SK-N-SH (cell line): Measurements from ENCODE around the gene TNFAIP3. TPM values are rescaled to one million over a fixed set of nuclear protein-coding genes. Genes with fewer than 3 reads are reported as not detected.

ENCODE experiments used
- CTCF ChIA-PET: fragments of 300-600, 350-600 bp; formaldehyde crosslinking; extraction: SDS; loops from one replicate; lab custom pipeline; 2021; lab: Yijun Ruan, JAX
- POLR2A ChIA-PET: fragments of 350-600 bp; sonication (Branson Sonifier 250); formaldehyde crosslinking; extraction: SDS; loops from one replicate; lab custom pipeline; 2020; ENCODE audit warnings: antibody characterized with exemption, inconsistent platforms; lab: Yijun Ruan, JAX
- DNase-seq: peaks from one replicate; pipeline ENCODE4 v3.0.0; 2012
- H2AFZ ChIP-seq: fragments of 200-600 bp; sonication (generic); 2 replicates; pipeline ENCODE4 v1.8.1; 2016; ENCODE audit warnings: antibody characterized with exemption, mild to moderate bottlenecking, low read depth
- H3F3A ChIP-seq: fragments of 200-600 bp; sonication (generic); replicated peaks from 2 replicates; pipeline ENCODE3; 2016; ENCODE audit warnings: antibody characterized with exemption, mild to moderate bottlenecking; ENCODE audit not compliant: insufficient read depth
- H3K27ac ChIP-seq, 2 experiments: fragments of 200-500 bp in 1 of 2; fragments of 200-600 bp in 1 of 2; sonication (Bioruptor generic) in 1 of 2; sonication (generic), shearing (Covaris generic) in 1 of 2; 2 replicates each; pipeline versions ENCODE4 v1.5.1 to v1.6.1; 2014 to 2016; ENCODE audit warnings: low read depth in 2 of 2, inconsistent platforms in 1 of 2, low read length in 1 of 2, mild to moderate bottlenecking in 1 of 2, mixed read lengths in 1 of 2
- H3K27me3 ChIP-seq: fragments of 200-600 bp; sonication (generic), shearing (Covaris generic); 2 replicates; pipeline ENCODE4 v1.6.1; 2016; ENCODE audit warnings: mixed run types; ENCODE audit not compliant: insufficient read depth
- H3K36me3 ChIP-seq, 2 experiments: fragments of 200-500 bp in 1 of 2; fragments of 200-600 bp in 1 of 2; sonication (Bioruptor generic) in 1 of 2; sonication (generic) in 1 of 2; replicated peaks in 1 of 2; 2 replicates each; pipeline versions ENCODE3 to v1.5.1; 2014 to 2016; ENCODE audit warnings: low read length in 1 of 2, mild to moderate bottlenecking in 1 of 2; ENCODE audit not compliant: insufficient read depth in 2 of 2, control insufficient read depth in 1 of 2
- H3K4me1 ChIP-seq, 2 experiments: fragments of 200-500 bp in 1 of 2; fragments of 200-600 bp in 1 of 2; sonication (Bioruptor generic) in 1 of 2; sonication (generic), shearing (Covaris generic) in 1 of 2; 2 replicates each; pipeline versions ENCODE4 v1.5.1 to v1.6.1; 2014 to 2016; ENCODE audit warnings: low read depth in 1 of 2, low read length in 1 of 2, mixed run types in 1 of 2; ENCODE audit not compliant: insufficient read depth in 2 of 2, control insufficient read depth in 1 of 2
- H3K4me2 ChIP-seq: fragments of 200-600 bp; sonication (generic), shearing (Covaris generic); 2 replicates; pipeline ENCODE4 v1.6.1; 2017; ENCODE audit warnings: mixed run types
- H3K4me3 ChIP-seq, 2 experiments: fragments of 200-500 bp in 1 of 2; fragments of 200-600 bp in 1 of 2; sonication (Bioruptor generic) in 1 of 2; sonication (generic), shearing (Covaris generic) in 1 of 2; 2 replicates each; pipeline versions ENCODE4 v1.5.1 to v1.8.1; 2014 to 2016; ENCODE audit warnings: low read depth in 2 of 2, inconsistent platforms in 1 of 2, low read length in 1 of 2, mild to moderate bottlenecking in 1 of 2, mixed read lengths in 1 of 2, moderate library complexity in 1 of 2
- H3K79me2 ChIP-seq: fragments of 200-600 bp; sonication (generic); 2 replicates; pipeline ENCODE4 v1.8.1; 2017; ENCODE audit warnings: mild to moderate bottlenecking; ENCODE audit not compliant: insufficient read depth
- H3K9ac ChIP-seq: fragments of 200-600 bp; sonication (generic); 2 replicates; pipeline ENCODE4 v1.6.1; 2017; ENCODE audit warnings: mixed run types
- H3K9me2 ChIP-seq: fragments of 200-600 bp; sonication (generic); 2 replicates; pipeline ENCODE4 v1.6.1; 2017; ENCODE audit warnings: mixed run types
- H3K9me3 ChIP-seq: fragments of 200-600 bp; sonication (generic); 2 replicates; pipeline ENCODE4 v1.6.1; 2017; ENCODE audit warnings: mixed run types, mild to moderate bottlenecking, moderate library complexity
- H4K20me1 ChIP-seq: fragments of 200-600 bp; sonication (generic); 2 replicates; pipeline ENCODE4 v1.6.1; 2017; ENCODE audit warnings: mild to moderate bottlenecking, mixed run types; ENCODE audit not compliant: insufficient read depth
- ELF1 ChIP-seq: IDR thresholded peaks from 2 replicates; pipeline ENCODE4 v1.4.0; 2012
- EZH2phosphoT487 ChIP-seq: fragments of 200-600 bp; sonication (generic); IDR thresholded peaks from 2 replicates; pipeline ENCODE4 v1.6.1; 2017; ENCODE audit warnings: low read depth, mixed run types, mild to moderate bottlenecking, antibody characterized with exemption, moderate library complexity, borderline replicate concordance
- FOSL2 ChIP-seq: IDR thresholded peaks from 2 replicates; pipeline ENCODE4 v1.4.0; 2012; ENCODE audit warnings: low read depth, mild to moderate bottlenecking, moderate library complexity, borderline replicate concordance
- FOXM1 ChIP-seq: IDR thresholded peaks from 2 replicates; pipeline ENCODE4 v1.4.0; 2012; ENCODE audit warnings: low read depth, mild to moderate bottlenecking
- GATA2 ChIP-seq: sonication (generic); formaldehyde crosslinking; IDR thresholded peaks from 2 replicates; pipeline ENCODE4 v1.5.0; 2020; ENCODE audit warnings: mild to moderate bottlenecking, missing genetic modification reagents
- JUND ChIP-seq: IDR thresholded peaks from 2 replicates; pipeline ENCODE4 v1.4.0; 2012
- MEF2A ChIP-seq: IDR thresholded peaks from 2 replicates; pipeline ENCODE4 v1.4.0; 2012; ENCODE audit warnings: low read depth, borderline replicate concordance
- NFIC ChIP-seq: IDR thresholded peaks from 2 replicates; pipeline ENCODE4 v1.4.0; 2012; ENCODE audit warnings: borderline replicate concordance
- NRF1 ChIP-seq: IDR thresholded peaks from 2 replicates; pipeline ENCODE4 v1.6.1; 2012; ENCODE audit warnings: low read depth, mild to moderate bottlenecking, low read length
- RAD21 ChIP-seq: IDR thresholded peaks from 2 replicates; pipeline ENCODE4 v1.6.1; 2012; ENCODE audit warnings: mild to moderate bottlenecking, low read length
- SMC3 ChIP-seq: IDR thresholded peaks from 2 replicates; pipeline ENCODE4 v1.6.1; 2012; ENCODE audit warnings: low read depth, low read length, improper control_type of control experiment
- TAF1 ChIP-seq: IDR thresholded peaks from 2 replicates; pipeline ENCODE4 v1.6.1; 2012; ENCODE audit warnings: low read depth, mild to moderate bottlenecking, low read length, moderate library complexity, borderline replicate concordance
- TEAD4 ChIP-seq: IDR thresholded peaks from 2 replicates; pipeline ENCODE4 v1.4.0; 2012; ENCODE audit warnings: mild to moderate bottlenecking, borderline replicate concordance; ENCODE audit not compliant: insufficient read depth
- YY1 ChIP-seq: IDR thresholded peaks from 2 replicates; pipeline ENCODE4 v1.4.0; 2012; ENCODE audit warnings: low read depth, mild to moderate bottlenecking
- WGBS: methylation state at CpG from one replicate; pipeline ENCODE4 v1.1.6; 2017; ENCODE audit warnings: low lambda C conversion rate; 5-methylcytosine and 5-hydroxymethylcytosine counted together
- polyA plus RNA-seq, 3 experiments: library from polyadenylated mRNA; depleted of rRNA; stranded (reverse); fragments of >200 nt; gene quantifications; 2 replicates each; pipeline ENCODE4 v1.2.3, GENCODE V29; 2012
- TF ChIP-seq, protein P1 (sequence below): IDR thresholded peaks from 2 replicates; pipeline ENCODE4 v1.6.1; 2012; ENCODE audit warnings: mild to moderate bottlenecking, low read depth, low read length, moderate library complexity
- TF ChIP-seq, protein P2 (sequence below): IDR thresholded peaks from 2 replicates; pipeline ENCODE4; 2012
- TF ChIP-seq, protein P3 (sequence below): IDR thresholded peaks from 2 replicates; pipeline ENCODE4 v1.4.0; 2012; ENCODE audit warnings: low read depth, borderline replicate concordance

TNFAIP3 gene
- polyA plus RNA-seq, 1 of the 3 experiments (the other 2 are of a cell fraction) = 1.0 TPM

DNA sequence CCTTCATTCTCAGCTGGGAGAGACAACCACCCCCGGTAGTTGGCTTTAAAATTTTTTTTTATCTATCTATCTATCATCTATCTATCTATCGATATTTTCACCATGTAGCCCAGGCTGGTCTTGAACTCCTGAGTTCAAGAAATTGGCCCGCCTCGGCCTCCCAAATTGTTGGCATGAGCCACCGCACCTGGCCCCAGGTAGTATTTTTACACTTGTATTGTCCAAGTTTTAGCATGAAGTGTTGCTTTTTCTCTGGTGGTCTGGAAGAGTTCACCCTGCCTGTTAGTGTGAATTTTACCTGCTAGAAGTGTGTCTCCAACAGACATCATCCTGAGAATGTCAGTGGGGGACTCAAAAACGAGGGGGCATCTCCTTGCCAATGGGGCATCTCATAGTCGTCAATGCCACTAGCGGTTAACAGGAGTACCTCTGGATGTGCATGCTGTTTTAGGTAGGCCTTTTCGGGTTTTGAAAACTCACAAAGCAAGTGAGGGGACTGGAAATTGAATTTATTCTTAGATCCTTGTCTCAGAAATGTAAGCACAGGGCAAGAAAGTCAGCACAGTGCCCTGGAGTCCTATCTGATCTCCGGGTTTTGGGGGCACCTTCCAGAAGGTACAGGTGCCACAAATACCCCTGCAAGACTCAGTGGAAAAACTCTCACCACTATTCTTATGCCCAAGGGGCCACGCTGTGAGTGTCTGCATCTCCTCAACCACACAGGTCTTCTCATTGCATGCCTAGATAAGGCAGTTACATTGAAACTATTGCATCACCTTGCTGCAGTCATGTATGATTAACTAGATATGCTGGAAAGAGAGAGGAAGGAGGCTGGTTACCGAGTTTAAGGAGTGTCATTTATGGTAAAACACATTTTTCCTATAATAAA, 37.1 kb downstream of the TNFAIP3 start (continued):
- TF ChIP-seq YY1 = no peak
- TF ChIP-seq FOSL2 = no peak
- TF ChIP-seq NRF1 = no peak

DNA sequence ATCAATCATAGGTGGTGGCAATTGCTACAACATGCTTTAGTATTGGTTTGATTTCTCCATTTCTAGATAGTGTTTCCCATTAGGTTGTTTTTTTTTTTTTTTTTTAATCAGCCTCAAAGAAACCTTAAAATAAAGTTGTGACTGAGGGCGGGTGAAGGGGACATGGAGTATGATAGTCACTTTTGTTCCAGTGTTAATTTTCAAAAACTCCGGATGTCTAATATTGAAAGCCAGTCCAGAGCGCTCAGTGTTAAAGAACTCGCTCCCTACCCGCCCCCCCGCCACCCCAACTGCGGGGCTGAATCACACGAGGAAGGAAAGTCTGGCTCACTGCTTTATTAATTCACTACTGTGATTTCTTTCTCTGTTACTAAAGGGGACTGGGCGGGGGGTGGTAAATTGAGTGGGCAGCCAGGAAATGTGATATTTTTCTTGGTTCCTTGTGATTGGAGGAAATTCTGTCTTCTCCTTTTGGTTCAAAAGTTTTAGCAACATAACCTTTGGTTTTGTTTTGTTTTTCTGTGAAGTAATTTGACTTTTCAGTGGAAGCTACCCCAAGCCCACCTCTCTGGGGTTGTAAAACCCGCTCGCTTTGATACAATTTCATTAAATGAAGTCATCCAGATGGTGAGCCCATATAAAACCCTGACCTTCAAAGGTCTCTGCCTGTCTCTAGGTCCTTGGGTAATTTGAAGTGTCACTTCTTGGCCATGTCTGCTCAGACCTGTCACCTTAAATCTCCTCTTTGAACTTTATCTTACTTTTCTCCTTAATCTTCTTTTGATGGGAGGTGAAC, 38.0 kb downstream of the TNFAIP3 start:
- ChIA-PET CTCF (no interaction called here), POLR2A (no interaction called here)
- no peak overlapping the region for H3K9ac ChIP-seq
- H3K4me1 ChIP-seq = no peaks in the 10 kb centered on the region
- TF ChIP-seq SMC3 (no peak), TEAD4 (no peak), MEF2A (no peak), JUND (no peak), TAF1 (no peak), FOXM1 (no peak), NFIC (no peak), YY1 (no peak), ELF1 (no peak), FOSL2 (no peak), RAD21 (no peak), EZH2phosphoT487 (no peak), GATA2 (CRISPR knock-in tag) (no peak)
- TF ChIP-seq, protein P1, sequence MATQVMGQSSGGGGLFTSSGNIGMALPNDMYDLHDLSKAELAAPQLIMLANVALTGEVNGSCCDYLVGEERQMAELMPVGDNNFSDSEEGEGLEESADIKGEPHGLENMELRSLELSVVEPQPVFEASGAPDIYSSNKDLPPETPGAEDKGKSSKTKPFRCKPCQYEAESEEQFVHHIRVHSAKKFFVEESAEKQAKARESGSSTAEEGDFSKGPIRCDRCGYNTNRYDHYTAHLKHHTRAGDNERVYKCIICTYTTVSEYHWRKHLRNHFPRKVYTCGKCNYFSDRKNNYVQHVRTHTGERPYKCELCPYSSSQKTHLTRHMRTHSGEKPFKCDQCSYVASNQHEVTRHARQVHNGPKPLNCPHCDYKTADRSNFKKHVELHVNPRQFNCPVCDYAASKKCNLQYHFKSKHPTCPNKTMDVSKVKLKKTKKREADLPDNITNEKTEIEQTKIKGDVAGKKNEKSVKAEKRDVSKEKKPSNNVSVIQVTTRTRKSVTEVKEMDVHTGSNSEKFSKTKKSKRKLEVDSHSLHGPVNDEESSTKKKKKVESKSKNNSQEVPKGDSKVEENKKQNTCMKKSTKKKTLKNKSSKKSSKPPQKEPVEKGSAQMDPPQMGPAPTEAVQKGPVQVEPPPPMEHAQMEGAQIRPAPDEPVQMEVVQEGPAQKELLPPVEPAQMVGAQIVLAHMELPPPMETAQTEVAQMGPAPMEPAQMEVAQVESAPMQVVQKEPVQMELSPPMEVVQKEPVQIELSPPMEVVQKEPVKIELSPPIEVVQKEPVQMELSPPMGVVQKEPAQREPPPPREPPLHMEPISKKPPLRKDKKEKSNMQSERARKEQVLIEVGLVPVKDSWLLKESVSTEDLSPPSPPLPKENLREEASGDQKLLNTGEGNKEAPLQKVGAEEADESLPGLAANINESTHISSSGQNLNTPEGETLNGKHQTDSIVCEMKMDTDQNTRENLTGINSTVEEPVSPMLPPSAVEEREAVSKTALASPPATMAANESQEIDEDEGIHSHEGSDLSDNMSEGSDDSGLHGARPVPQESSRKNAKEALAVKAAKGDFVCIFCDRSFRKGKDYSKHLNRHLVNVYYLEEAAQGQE = no peak
- TF ChIP-seq, protein P2, sequence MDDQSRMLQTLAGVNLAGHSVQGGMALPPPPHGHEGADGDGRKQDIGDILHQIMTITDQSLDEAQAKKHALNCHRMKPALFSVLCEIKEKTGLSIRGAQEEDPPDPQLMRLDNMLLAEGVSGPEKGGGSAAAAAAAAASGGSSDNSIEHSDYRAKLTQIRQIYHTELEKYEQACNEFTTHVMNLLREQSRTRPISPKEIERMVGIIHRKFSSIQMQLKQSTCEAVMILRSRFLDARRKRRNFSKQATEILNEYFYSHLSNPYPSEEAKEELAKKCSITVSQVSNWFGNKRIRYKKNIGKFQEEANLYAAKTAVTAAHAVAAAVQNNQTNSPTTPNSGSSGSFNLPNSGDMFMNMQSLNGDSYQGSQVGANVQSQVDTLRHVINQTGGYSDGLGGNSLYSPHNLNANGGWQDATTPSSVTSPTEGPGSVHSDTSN = no peak
- TF ChIP-seq, protein P3, sequence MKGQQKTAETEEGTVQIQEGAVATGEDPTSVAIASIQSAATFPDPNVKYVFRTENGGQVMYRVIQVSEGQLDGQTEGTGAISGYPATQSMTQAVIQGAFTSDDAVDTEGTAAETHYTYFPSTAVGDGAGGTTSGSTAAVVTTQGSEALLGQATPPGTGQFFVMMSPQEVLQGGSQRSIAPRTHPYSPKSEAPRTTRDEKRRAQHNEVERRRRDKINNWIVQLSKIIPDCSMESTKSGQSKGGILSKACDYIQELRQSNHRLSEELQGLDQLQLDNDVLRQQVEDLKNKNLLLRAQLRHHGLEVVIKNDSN = no peak
- no peak overlapping the region for H3K4me3 ChIP-seq
- H3K9me2 ChIP-seq = no peaks in the 10 kb centered on the region
- no peaks in the 10 kb centered on the region for H3K79me2 ChIP-seq
- H3K27ac ChIP-seq = no peak overlapping the region
- no peaks in the 10 kb centered on the region for H3F3A ChIP-seq
- DNase-seq = no peak
- 27% methylated on average over 11 of the region's 11 CpGs for WGBS
- no peaks in the 10 kb centered on the region for H4K20me1 ChIP-seq
- H2AFZ ChIP-seq = no peak overlapping the region
- H3K9me3 ChIP-seq = no peaks in the 10 kb centered on the region
- no peaks in the 10 kb centered on the region for H3K36me3 ChIP-seq
- peaks cover 11% of the 10 kb centered on the region; the same call in 1 of the 2 replicates for H3K27me3 ChIP-seq
- peak overlapping the region; percentile 24; the same call in 1 of the 2 replicates for H3K4me2 ChIP-seq
